ENCODE data around the gene MZT1. TPM values are rescaled to one million over a fixed set of nuclear protein-coding genes. Genes with fewer than 3 reads are reported as not detected.

Gene MZT1
- total RNA-seq, 6 experiments from 2014 or later = 17.1 to 28.9 (median 27.0) TPM

GRCh38 chr13:72666391-72666790, 61.0 kb downstream of the MZT1 start:
- Mint-ChIP-seq H3K27me3 (ENCODE audit: insufficient read depth) (peaks cover 2% of the 10 kb centered on the region), H3K36me3 (ENCODE audit: low read depth) (no peaks in the 10 kb centered on the region), H3K4me1 (ENCODE audit: low read depth) (no peaks in the 10 kb centered on the region; the same call in 1 of the 2 replicates), H3K9me3 (no peaks in the 10 kb centered on the region), H3K27ac (no peak overlapping the region), H3K4me3 (no peak overlapping the region)
- TF ChIP-seq CTCF (IDR thresholded peaks at IDR 0.05) = no peak
- no peak for DNase-seq

GRCh38 chr13:72662548-72662947, 64.9 kb downstream of the MZT1 start:
- H3K36me3 Mint-ChIP-seq (ENCODE audit: low read depth) = no peaks in the 10 kb centered on the region

More at GRCh38 chr13:72662548-72662947, 64.9 kb downstream of the MZT1 start:
- no peak for DNase-seq
- H3K27ac Mint-ChIP-seq = no peak overlapping the region
- H3K9me3 Mint-ChIP-seq = no peaks in the 10 kb centered on the region
- H3K4me1 Mint-ChIP-seq (ENCODE audit: low read depth) = no peaks in the 10 kb centered on the region; the same call in 1 of the 2 replicates
- no peak overlapping the region for H3K4me3 Mint-ChIP-seq
- TF ChIP-seq CTCF (IDR thresholded peaks at IDR 0.05) = no peak
- H3K27me3 Mint-ChIP-seq (ENCODE audit: insufficient read depth) = peaks cover 2% of the 10 kb centered on the region

Other genes with a start within 250 kb of the MZT1 start
- 1 to 10 TPM; 4.9 to 9.8 (median 7.2) TPM for gene BORA, start 294 bp upstream of the MZT1 start, total RNA-seq (2021; fragmentation: NEBNext Ultra II Directional; extraction: Animal tissue kit (Norgen Biotek cat#: 25700))
- 10 to 100 TPM; 30.6 to 35.6 (median 31.9) TPM for gene DIS3, start 54.3 kb upstream of the MZT1 start, total RNA-seq (2021; fragmentation: NEBNext Ultra II Directional; extraction: Animal tissue kit (Norgen Biotek cat#: 25700))
- gene PIBF1, start 54.5 kb upstream of the MZT1 start, total RNA-seq (2021; fragmentation: NEBNext Ultra II Directional; extraction: Animal tissue kit (Norgen Biotek cat#: 25700)) = 10 to 100 TPM; 11.9 to 18.3 (median 14.5) TPM

All from HFFc6 (cell line).